OCI-LY7 (cell line): ENCODE results near the gene KDM6B. TPM values are rescaled to one million over a fixed set of nuclear protein-coding genes. Genes with fewer than 3 reads are reported as not detected.

ENCODE experiments used
- BruUV-seq: library from RNA; stranded (reverse); fragments of 400-500 nt; replicated peaks from 2 replicates; lab custom pipeline; 2021; lab: Mats Ljungman, UMichigan
- CTCF ChIA-PET: fragments of 300-600 bp; sonication (Branson Sonifier 250); formaldehyde crosslinking; loops from one replicate; lab custom pipeline; 2022; ENCODE audit warnings: antibody characterized with exemption; ENCODE audit not compliant: unreplicated experiment; lab: Charles Lee
- POLR2A ChIA-PET: fragments of 300-600 bp; sonication (Branson Sonifier 250); formaldehyde crosslinking; loops from one replicate; lab custom pipeline; 2022; ENCODE audit warnings: antibody characterized with exemption; lab: Charles Lee
- DNase-seq: peaks from one replicate; pipeline ENCODE4 v3.0.0-alpha.2; 2015; ENCODE audit warnings: low spot score
- H2AFZ ChIP-seq: fragments of 200-600 bp; sonication (generic), shearing (Covaris generic); 2 replicates; pipeline ENCODE4 v1.6.1; 2014; ENCODE audit warnings: mild to moderate bottlenecking, antibody characterized with exemption, low read length, moderate library complexity
- H3K27ac ChIP-seq: fragments of 200-600 bp; sonication (generic); 2 replicates; pipeline ENCODE4 v1.5.1; 2014; ENCODE audit warnings: mixed run types, low read depth, mild to moderate bottlenecking, moderate library complexity, low read length, inconsistent platforms; ENCODE audit not compliant: poor library complexity, severe bottlenecking
- H3K36me3 ChIP-seq: fragments of 200-600 bp; sonication (generic); 2 replicates; pipeline ENCODE4 v1.6.1; 2014; ENCODE audit warnings: mild to moderate bottlenecking, antibody characterized with exemption, low read length, moderate library complexity, mixed read lengths; ENCODE audit not compliant: insufficient read depth
- H3K4me1 ChIP-seq: fragments of 200-600 bp; sonication (generic); 2 replicates; pipeline ENCODE4 v1.5.1; 2014; ENCODE audit warnings: mild to moderate bottlenecking, low read length; ENCODE audit not compliant: insufficient read depth, poor library complexity, severe bottlenecking
- H3K4me2 ChIP-seq: fragments of 200-600 bp; sonication (generic); 2 replicates; pipeline ENCODE4 v1.6.1; 2014; ENCODE audit warnings: mild to moderate bottlenecking, low read length
- H3K4me3 ChIP-seq: fragments of 200-600 bp; sonication (generic); 2 replicates; pipeline ENCODE4 v1.5.1; 2014; ENCODE audit warnings: mild to moderate bottlenecking, low read depth, low read length; ENCODE audit not compliant: poor library complexity, severe bottlenecking
- H3K79me2 ChIP-seq: fragments of 200-600 bp; sonication (generic); 2 replicates; pipeline ENCODE4 v1.6.1; 2016; ENCODE audit warnings: low read depth, mild to moderate bottlenecking, low read length, moderate library complexity, mixed read lengths; ENCODE audit not compliant: insufficient read depth
- H3K9me2 ChIP-seq: fragments of 200-600 bp; sonication (generic); 2 replicates; pipeline ENCODE4 v1.6.1; 2016; ENCODE audit warnings: mild to moderate bottlenecking, low read length, mixed read lengths; ENCODE audit not compliant: insufficient read depth
- H3K9me3 ChIP-seq: fragments of 200-600 bp; sonication (generic); 2 replicates; pipeline ENCODE4 v1.6.1; 2014; ENCODE audit warnings: mild to moderate bottlenecking, mixed run types, low read length, mixed read lengths
- H4K20me1 ChIP-seq: fragments of 200-600 bp; sonication (generic); 2 replicates; pipeline ENCODE4 v1.6.1; 2014; ENCODE audit warnings: mild to moderate bottlenecking, antibody characterized with exemption, low read length, moderate library complexity, mixed read lengths; ENCODE audit not compliant: insufficient read depth
- EZH2phosphoT487 ChIP-seq: fragments of 200-600 bp; sonication (generic); IDR thresholded peaks from 2 replicates; pipeline ENCODE4 v1.6.1; 2018; ENCODE audit warnings: low read depth, borderline replicate concordance, mild to moderate bottlenecking, mixed run types, antibody characterized with exemption, low read length, moderate library complexity, mixed read lengths
- intact Hi-C: fragments of 100-400 bp; cut with micrococcal nuclease; formaldehyde crosslinking; loops from one replicate; pipeline ENCODE4 v1.10.0; 2022; ENCODE audit not compliant: unreplicated experiment
- total RNA-seq, 2 experiments: library from RNA; depleted of rRNA in 1 of 2; stranded (reverse); fragments of >200 nt in 1 of 2; shearing (Covaris generic) in 1 of 2; gene quantifications; 2 replicates each; pipeline ENCODE4 v1.2.3, GENCODE V29; 2014 to 2022
- TF ChIP-seq, protein P1 (sequence below): fragments of 200-600 bp; sonication (generic); conservative IDR thresholded peaks from 2 replicates; pipeline ENCODE4 v1.5.1; 2014; ENCODE audit warnings: mild to moderate bottlenecking, antibody characterized with exemption, low read length, moderate library complexity, mixed read lengths

KDM6B gene
- total RNA-seq, 2 experiments from 2014 or later, result 10.0 to 62.9 TPM

DNA sequence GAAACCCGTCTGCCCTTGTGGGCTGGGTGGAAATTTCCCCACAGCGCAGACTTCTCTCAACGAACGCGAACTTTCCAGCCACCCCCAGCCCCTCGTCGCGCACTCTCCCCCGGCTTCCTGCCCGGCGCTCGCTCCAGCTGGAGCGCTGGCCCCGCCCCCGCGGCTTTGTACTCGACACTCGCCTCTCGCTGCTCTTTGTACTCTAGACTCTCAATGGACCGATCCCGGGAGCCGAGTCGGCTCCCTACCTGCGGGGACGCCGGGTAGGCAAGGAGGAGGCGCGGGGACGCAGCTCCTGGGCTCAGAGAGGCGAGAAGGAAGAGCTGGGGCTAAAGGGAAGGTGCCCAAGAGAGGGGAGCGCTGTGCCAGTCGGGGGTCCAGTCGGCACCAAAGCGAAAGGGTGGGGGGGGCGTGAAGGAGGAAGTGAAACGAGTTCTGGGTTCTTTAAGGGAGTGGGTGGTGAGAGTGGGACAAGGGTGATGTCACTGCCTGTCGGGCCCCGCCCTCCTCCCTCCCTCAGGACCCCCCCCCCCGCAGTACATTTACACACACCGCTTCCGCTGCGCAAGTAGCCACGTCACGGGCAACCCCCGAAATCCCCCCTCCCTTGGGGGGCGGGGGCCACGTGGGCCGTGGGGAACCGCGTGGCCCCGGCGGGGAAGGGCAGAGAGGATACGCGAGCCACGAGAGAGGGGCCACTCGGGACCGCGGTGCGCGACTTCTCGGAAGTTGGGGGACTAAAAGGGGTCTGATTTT lies 9.7 kb downstream of the KDM6B start:
- ChIA-PET POLR2A (no interaction called here), CTCF (interaction anchor here (0.6 kb wide), 1 partner anchor 10 kb away, joined by 6 read pairs; no protein-coding TSS in a partner anchor)
- no peak overlapping the region; the same call in 1 of the 2 replicates for H2AFZ ChIP-seq
- peak overlapping the region; percentile 79 for H3K4me3 ChIP-seq
- no TSS peak for BruUV-seq
- H3K9me3 ChIP-seq, result no peaks in the 10 kb centered on the region
- H3K36me3 ChIP-seq, result peaks cover 39% of the 10 kb centered on the region; the same call in 1 of the 2 replicates
- no peaks in the 10 kb centered on the region for H3K9me2 ChIP-seq
- peak overlapping the region; percentile 95 for H3K4me2 ChIP-seq
- intact Hi-C loops, result loop anchor here (1.0 to 5.0 kb wide), 2 partner anchors 8 to 361 kb away; partner anchors contain the start of genes POLR2A and SLC35G6
- peaks cover 34% of the 10 kb centered on the region for H3K4me1 ChIP-seq
- peaks cover 43% of the 10 kb centered on the region; the same call in 1 of the 2 replicates for H3K79me2 ChIP-seq
- TF ChIP-seq, protein P1, sequence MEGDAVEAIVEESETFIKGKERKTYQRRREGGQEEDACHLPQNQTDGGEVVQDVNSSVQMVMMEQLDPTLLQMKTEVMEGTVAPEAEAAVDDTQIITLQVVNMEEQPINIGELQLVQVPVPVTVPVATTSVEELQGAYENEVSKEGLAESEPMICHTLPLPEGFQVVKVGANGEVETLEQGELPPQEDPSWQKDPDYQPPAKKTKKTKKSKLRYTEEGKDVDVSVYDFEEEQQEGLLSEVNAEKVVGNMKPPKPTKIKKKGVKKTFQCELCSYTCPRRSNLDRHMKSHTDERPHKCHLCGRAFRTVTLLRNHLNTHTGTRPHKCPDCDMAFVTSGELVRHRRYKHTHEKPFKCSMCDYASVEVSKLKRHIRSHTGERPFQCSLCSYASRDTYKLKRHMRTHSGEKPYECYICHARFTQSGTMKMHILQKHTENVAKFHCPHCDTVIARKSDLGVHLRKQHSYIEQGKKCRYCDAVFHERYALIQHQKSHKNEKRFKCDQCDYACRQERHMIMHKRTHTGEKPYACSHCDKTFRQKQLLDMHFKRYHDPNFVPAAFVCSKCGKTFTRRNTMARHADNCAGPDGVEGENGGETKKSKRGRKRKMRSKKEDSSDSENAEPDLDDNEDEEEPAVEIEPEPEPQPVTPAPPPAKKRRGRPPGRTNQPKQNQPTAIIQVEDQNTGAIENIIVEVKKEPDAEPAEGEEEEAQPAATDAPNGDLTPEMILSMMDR, result no peak
- TF ChIP-seq EZH2phosphoT487, result no peak
- peak; percentile 89 for DNase-seq
- peak overlapping the region; percentile 92 for H3K27ac ChIP-seq
- peaks cover 20% of the 10 kb centered on the region; the same call in 1 of the 2 replicates for H4K20me1 ChIP-seq

DNA sequence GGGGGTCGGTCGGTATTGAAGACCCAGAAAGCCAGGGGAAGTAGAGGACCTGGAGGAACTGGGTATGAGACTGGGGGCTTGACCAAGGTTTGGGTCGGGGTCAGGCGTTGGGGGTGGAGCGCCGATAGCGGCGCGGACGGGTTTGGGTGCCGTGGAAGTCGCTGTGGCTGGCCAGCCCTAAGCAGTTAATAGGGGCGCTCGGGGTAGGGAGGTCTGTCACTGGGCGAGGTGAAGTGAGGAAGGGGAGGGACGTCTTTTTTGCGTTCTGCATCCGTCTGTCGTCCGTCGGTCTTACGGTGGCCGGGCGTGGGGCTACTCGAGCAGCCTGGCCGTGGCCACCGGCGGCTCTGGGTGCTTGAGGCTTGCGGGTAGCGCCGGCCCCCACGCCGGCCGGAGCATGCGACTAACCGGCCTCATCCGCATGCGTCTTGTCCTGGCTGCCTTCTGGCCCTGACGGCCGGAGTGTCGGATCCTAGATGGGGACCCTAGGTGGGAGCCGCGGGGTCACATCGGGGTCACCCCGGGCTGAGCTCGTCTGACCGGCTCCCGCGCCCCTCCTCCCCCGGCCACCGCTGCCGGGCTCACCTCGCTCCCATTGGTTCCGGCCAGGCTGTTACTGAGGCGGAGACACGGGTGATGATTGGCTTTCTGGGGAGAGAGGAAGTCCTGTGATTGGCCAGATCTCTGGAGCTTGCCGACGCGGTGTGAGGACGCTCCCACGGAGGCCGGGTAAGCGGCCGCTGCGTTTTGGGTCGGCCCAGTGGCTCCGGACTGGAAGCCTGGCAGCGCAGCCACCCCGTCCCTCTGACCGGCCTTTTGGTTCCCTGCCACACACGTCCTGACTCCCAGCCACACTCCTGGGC lies 10.5 kb downstream of the KDM6B start:
- H3K4me1 ChIP-seq, result peaks cover 26% of the 10 kb centered on the region
- H3K4me3 ChIP-seq, result peak overlapping the region; percentile 79
- peak overlapping the region; percentile 95 for H3K4me2 ChIP-seq
- ChIA-PET POLR2A (interaction anchor here (0.9 to 1.0 kb wide), 2 partner anchors 10 to 158 kb away, joined by 4 to 5 read pairs; partner anchors contain the start of gene TP53), CTCF (interaction anchor here (0.5 to 1.2 kb wide), 2 partner anchors 10 to 630 kb away, joined by 4 to 9 read pairs; no protein-coding TSS in a partner anchor)
- BruUV-seq, result no TSS peak
- TF ChIP-seq, protein P1, result no peak
- no peak for TF ChIP-seq EZH2phosphoT487
- intact Hi-C loops, result loop anchor here (5.0 kb wide), 1 partner anchor 362 kb away; the partner anchor contains the start of genes POLR2A and SLC35G6
- peaks cover 36% of the 10 kb centered on the region; the same call in 1 of the 2 replicates for H3K79me2 ChIP-seq
- H2AFZ ChIP-seq, result no peak overlapping the region; the same call in 1 of the 2 replicates
- peak overlapping the region; percentile 92 for H3K27ac ChIP-seq
- no peaks in the 10 kb centered on the region for H3K9me2 ChIP-seq
- DNase-seq, result peak; percentile 91
- peaks cover 47% of the 10 kb centered on the region for H3K36me3 ChIP-seq
- H3K9me3 ChIP-seq, result no peaks in the 10 kb centered on the region
- H4K20me1 ChIP-seq, result peaks cover 20% of the 10 kb centered on the region; the same call in 1 of the 2 replicates
